Uterus (tissue), 4 donors: Measurements from ENCODE around the gene SH3BP2. TPM values are rescaled to one million over a fixed set of nuclear protein-coding genes. Genes with fewer than 3 reads are reported as not detected.
A peak's percentile ranks its signal among the peaks of the same experiment; 100 is the strongest.

ENCODE experiments used
- DNase-seq, 2 donors: peaks; one replicate each; pipeline ENCODE4 v3.0.0-alpha.2; 2019 to 2020
- H3K27ac ChIP-seq, 2 donors: fragments of 200-600 bp; sonication (generic); 1 replicate in 1 of 2; 2 replicates in 1 of 2; pipeline ENCODE4 v1.5.1; 2016 to 2018
- H3K27me3 ChIP-seq, 2 donors: fragments of 200-600 bp; sonication (generic); one replicate each; pipeline ENCODE4 v1.5.1; 2018 to 2019; ENCODE audit warnings: control low read depth in 1 of 2
- H3K36me3 ChIP-seq, 2 donors: fragments of 200-600 bp; sonication (generic); one replicate each; pipeline ENCODE4 v1.5.1; 2019; ENCODE audit warnings: control low read depth in 1 of 2
- H3K4me1 ChIP-seq, 2 donors: fragments of 200-600 bp; sonication (generic); one replicate each; pipeline ENCODE4 v1.5.1; 2018 to 2019; ENCODE audit warnings: control low read depth in 1 of 2
- H3K4me3 ChIP-seq, 2 donors: fragments of 200-600 bp; sonication (generic); 1 replicate in 1 of 2; 2 replicates in 1 of 2; pipeline ENCODE4 v1.5.1; 2018 to 2019; ENCODE audit warnings: mild to moderate bottlenecking in 1 of 2
- H3K9me3 ChIP-seq, 2 donors: fragments of 200-600 bp; sonication (generic); one replicate each; pipeline ENCODE4 v1.5.1; 2019; ENCODE audit warnings: control low read depth in 1 of 2
- POLR2A ChIP-seq, 2 donors: fragments of 450-650 bp; IDR thresholded peaks; one replicate each; pipeline ENCODE4 v1.6.1; 2016; ENCODE audit warnings: antibody characterized with exemption in 2 of 2, mild to moderate bottlenecking in 1 of 2, moderate library complexity in 1 of 2
- intact Hi-C: fragments of 100-400 bp; cut with DNase I; formaldehyde crosslinking; loops from one replicate; pipeline ENCODE4 v1.15.1; 2023; ENCODE audit warnings: low total_unique reads
- total RNA-seq, 4 donors: library from RNA; depleted of rRNA in 3 of 4; stranded (reverse); fragments of >200 nt in 3 of 4; gene quantifications; one replicate each; pipeline versions ENCODE4 v1.1.0 to v1.2.4, GENCODE V29; 2014 to 2023
- TF ChIP-seq, protein P1 (sequence below), 4 experiments: fragments of 200-600 bp in 2 of 4; fragments of 450-650 bp in 2 of 4; sonication (generic) in 2 of 4; IDR thresholded peaks; one replicate each; pipeline ENCODE4 v1.5.1; 2016 to 2019; ENCODE audit warnings: antibody characterized with exemption in 4 of 4, mild to moderate bottlenecking in 2 of 4, moderate library complexity in 1 of 4
- donor health status: DM: yes; HTN: yes; CAD: no.

The SH3BP2 gene
- total RNA-seq, 4 donors from 2014 or later = 6.4 to 50.0 (median 29.3) TPM

DNA sequence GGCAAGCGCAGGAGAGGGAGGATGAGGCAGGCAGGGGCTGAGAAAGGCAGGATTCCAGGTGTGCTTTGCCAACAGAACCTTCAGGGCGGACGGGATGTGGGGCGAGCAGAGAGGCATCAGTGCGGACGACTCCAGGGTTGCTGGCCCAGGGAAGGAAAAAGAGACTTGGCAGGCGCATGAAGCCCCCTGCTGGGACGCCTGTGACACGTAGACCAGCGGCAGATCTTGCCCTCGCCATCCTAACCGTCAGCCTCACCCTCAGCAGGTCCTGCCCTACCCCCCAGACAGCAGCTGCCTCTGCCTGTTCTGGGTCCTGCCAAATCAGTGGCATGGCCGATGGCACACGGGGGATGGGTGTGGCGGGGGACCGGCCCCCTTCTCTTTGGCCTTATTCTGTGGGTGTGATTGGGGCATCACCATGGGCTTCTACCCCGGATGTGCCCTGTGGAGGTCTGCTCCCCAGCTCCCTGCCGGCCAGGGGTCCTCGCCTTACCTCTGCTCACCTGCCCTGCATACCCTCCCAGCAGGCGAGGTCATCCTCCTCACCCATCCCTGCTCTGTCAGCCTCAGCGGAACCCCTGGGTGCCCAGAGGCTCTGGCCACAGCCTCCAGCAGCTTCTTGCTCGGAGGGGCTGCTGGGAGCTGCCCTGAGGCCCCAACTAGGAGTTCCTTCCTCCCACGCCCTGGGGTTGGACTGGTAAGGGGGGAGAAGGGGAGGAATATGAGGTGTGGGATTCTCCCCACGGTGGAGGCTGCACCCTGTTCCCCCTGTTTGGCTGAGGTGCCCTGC, 2.9 kb upstream of the SH3BP2 start:
- H3K27me3 ChIP-seq = no peaks in the 10 kb centered on the region
- H3K36me3 ChIP-seq = no peaks in the 10 kb centered on the region
- no peak overlapping the region for H3K27ac ChIP-seq
- peaks cover 0 to 9% of the 10 kb centered on the region in 2 donors for H3K4me1 ChIP-seq
- no peak overlapping the region for H3K4me3 ChIP-seq
- TF ChIP-seq, protein P1, sequence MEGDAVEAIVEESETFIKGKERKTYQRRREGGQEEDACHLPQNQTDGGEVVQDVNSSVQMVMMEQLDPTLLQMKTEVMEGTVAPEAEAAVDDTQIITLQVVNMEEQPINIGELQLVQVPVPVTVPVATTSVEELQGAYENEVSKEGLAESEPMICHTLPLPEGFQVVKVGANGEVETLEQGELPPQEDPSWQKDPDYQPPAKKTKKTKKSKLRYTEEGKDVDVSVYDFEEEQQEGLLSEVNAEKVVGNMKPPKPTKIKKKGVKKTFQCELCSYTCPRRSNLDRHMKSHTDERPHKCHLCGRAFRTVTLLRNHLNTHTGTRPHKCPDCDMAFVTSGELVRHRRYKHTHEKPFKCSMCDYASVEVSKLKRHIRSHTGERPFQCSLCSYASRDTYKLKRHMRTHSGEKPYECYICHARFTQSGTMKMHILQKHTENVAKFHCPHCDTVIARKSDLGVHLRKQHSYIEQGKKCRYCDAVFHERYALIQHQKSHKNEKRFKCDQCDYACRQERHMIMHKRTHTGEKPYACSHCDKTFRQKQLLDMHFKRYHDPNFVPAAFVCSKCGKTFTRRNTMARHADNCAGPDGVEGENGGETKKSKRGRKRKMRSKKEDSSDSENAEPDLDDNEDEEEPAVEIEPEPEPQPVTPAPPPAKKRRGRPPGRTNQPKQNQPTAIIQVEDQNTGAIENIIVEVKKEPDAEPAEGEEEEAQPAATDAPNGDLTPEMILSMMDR (IDR thresholded peaks at IDR 0.05) = no peak
- no peak for TF ChIP-seq POLR2A (IDR thresholded peaks at IDR 0.05)
- intact Hi-C loops = no loop called here
- H3K9me3 ChIP-seq = no peaks in the 10 kb centered on the region
- DNase-seq = no peak

DNA sequence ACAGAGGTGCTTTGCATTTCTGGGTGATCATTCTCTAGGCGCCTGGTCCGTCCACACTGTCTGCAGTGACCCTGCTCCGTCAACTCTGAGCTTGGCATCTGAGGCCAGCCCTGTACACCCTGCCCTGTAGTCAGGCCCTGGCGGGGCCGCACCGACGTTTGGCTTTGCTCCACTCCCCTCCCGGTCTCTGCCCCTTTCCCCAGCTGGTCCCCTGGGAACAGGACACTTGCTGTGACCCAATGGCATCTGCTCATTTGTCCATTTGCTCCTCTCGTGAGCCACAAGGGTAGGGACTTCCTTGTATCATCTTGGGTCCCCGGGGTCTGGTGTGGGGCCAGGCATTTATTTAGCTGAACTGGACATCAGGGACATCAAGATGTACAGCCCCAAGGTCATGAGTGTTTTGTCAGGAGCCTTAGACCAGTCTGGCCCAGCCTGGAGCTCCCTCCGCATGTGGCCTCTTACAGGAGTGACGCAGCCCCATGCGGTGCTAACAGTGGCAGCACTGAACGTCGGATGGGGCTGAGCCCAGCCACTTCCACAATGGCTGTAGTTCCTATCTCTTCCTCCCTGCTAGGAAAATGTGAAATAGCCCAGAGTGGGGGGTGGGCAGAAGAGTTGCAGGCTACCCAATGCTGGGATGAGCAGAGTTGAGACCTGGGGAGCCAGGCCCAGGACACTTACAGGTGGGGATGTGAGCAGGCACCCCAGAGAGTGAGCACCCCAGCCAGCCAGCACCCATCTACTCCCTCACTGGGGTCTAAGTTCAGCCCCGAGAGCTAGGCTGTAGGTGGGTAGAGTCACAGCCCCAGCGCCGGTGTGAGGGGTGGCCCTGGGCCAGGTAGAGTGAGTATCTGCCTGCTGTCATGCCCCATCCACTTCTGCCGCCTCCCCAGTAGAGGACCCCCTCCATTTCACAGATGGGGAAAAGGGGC, 2.0 kb upstream of the SH3BP2 start:
- TF ChIP-seq POLR2A (IDR thresholded peaks at IDR 0.05) = no peak
- TF ChIP-seq, protein P1 (IDR thresholded peaks at IDR 0.05) = no peak
- intact Hi-C loops = no loop called here
- Histone ChIP-seq H3K4me3 (no peak overlapping the region), H3K27me3 (no peaks in the 10 kb centered on the region), H3K36me3 (no peaks in the 10 kb centered on the region), H3K4me1 (peaks cover 0 to 9% of the 10 kb centered on the region in 2 donors), H3K27ac (peak overlapping the region in 1 of 2 donors; percentile 27), H3K9me3 (no peaks in the 10 kb centered on the region)
- DNase-seq = no peak

DNA sequence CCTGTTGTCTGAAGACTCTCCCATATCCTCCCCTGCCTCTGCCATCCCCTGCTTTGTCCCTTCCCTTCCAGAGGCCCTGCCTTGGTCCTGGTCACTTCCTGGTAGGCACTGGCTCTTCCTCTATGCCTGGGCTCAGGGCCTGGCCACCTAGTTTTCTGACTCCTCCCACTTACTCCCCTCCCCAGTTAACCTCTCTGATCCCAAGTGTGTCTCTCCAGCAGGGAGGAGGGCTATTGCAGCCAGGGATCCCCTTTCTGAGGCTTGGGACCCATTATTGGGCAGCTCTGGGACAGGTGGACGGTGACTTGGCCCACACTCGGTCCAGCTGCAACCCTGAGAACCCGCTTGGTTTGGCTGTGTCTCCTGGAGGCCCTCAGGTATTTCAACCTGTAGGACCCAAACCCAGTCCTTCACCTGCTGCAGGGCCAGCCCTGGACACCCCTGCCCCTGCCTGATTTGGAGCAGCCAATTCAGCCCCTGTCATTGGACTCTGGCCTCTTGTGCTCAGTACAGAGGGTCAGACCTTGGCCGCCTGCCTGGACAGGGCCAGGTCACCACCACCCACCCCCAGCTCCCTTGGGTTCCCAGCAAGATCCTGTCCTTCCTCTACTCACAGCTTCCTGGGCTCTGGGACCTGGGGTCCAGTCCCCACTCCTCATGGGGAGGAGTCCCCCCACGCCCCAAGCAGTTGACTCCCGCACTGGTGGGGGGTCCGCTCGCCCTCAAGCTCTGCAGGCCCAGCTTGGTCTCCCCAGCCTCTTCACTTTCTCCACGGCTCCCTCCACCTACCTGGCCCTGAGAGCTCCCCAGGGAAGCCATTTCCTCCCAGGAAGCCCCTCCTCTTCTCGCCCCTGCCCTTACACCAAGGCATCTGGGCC, 1.1 kb upstream of the SH3BP2 start:
- no peaks in the 10 kb centered on the region for H3K9me3 ChIP-seq
- DNase-seq = peak; percentile 17 to 23
- intact Hi-C loops = no loop called here
- no peak for TF ChIP-seq POLR2A (IDR thresholded peaks at IDR 0.05)
- TF ChIP-seq, protein P1 (IDR thresholded peaks at IDR 0.05) = no peak
- peak overlapping the region; percentile 27 to 29 for H3K27ac ChIP-seq
- no peak overlapping the region for H3K4me3 ChIP-seq
- H3K4me1 ChIP-seq = peaks cover 0 to 9% of the 10 kb centered on the region in 2 donors
- H3K36me3 ChIP-seq = no peaks in the 10 kb centered on the region
- H3K27me3 ChIP-seq = no peaks in the 10 kb centered on the region

DNA sequence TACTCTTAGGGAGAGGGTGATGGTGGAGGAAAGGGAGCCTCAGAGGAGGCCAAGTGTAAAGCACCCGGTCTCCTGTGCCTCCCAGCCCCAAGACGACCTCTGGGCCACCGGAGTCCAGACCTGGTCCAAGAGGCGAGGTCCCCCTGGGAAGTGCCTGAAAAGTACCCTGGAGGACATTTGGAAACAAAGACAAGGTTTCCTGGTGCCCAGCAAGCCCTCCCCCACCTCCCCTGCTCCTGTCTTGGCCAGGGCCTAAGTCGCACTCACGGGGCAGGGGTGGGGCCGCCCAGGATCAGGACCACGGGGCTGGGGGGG, 532 bp upstream of the SH3BP2 start:
- Histone ChIP-seq H3K4me1 (peaks cover 0 to 9% of the 10 kb centered on the region in 2 donors), H3K27ac (peak overlapping the region; percentile 22 to 29), H3K27me3 (no peaks in the 10 kb centered on the region), H3K4me3 (no peak overlapping the region), H3K9me3 (no peaks in the 10 kb centered on the region), H3K36me3 (no peaks in the 10 kb centered on the region)
- intact Hi-C loops = no loop called here
- no peak for TF ChIP-seq POLR2A (IDR thresholded peaks at IDR 0.05)
- TF ChIP-seq, protein P1 (IDR thresholded peaks at IDR 0.05) = no peak
- DNase-seq = no peak
